ENCODE data around the gene SRMS. TPM values are rescaled to one million over a fixed set of nuclear protein-coding genes. Genes with fewer than 3 reads are reported as not detected.

SRMS gene
- total RNA-seq, 1 donor from 2014 or later, result not detected

DNA sequence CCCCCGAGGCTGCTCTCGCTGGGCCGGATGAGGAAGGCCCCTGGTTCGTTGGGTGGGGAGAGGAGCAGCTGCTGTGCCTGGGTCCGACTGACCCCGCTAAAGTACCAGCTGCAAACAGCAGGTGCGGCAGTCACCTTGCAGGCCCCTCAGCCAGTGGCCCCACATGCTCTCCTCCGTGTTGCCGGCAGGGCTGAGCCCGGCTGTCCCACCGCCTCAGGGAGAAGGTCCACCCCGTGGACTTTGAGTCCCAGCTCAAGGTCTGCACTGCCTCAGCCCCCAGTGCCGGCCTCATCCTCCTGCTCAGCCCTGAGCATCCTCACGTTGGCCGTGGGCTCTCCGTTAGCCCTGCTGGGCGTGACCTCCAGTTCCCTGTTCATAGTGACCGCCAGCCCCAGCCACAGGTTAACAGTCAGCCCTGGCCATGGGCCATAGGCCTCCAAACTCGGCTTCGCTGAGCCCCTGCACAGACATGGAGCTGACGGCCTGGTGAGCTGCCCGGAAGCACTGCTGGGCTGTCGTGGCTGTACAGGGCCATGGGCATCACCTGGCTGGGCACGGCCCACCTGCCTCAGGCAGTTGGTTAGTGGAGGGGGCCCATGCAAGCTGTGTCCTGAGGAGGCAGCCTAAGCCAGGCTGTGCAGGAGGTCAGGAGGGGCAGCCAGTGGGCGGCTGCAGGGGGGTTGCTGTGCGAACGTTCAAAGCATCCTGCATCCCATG, 3.1 kb downstream of the SRMS start:
- H3K36me3 ChIP-seq (ENCODE audit: control insufficient read depth in 3 of 3, insufficient read depth in 3 of 3, low read length in 3 of 3), result no peaks in the 10 kb centered on the region
- no peaks in the 10 kb centered on the region for H3K4me1 ChIP-seq (ENCODE audit: control insufficient read depth in 3 of 3, insufficient read depth in 3 of 3, low read length in 3 of 3)
- H3K27ac ChIP-seq (ENCODE audit: low read depth, low read length), result no peak overlapping the region
- no peak overlapping the region for H3K4me3 ChIP-seq (ENCODE audit: low read length in 3 of 3)
- no peaks in the 10 kb centered on the region for H3K9me3 ChIP-seq (ENCODE audit: control insufficient read depth in 3 of 3, low read length in 3 of 3)
- no peak overlapping the region for H3K9ac ChIP-seq (ENCODE audit: low read depth in 1 of 3, low read length in 3 of 3)
- peaks cover 29 to 59% (median 44%) of the 10 kb centered on the region in 3 donors for H3K27me3 ChIP-seq (ENCODE audit: control insufficient read depth in 3 of 3, insufficient read depth in 3 of 3, low read length in 3 of 3)

DNA sequence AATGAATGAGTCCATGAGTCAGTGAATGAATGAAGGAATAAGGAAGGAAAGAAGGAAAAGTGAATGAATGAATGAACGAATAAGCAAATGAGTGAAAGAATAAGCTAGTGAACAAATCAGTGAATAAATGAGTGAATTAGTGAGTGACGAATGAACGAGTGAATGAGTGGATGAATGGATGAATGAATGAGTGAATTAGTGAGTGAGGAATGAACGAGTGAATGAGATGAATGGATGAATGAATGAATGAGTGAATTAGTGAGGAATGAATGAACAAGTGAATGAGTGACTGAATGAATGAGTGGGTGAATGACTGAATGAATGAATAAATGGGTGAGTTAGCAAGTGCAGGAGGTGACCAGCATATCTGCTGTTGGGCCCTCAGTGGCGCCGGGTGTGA, 3.8 kb downstream of the SRMS start:
- H3K4me3 ChIP-seq (ENCODE audit: low read length in 3 of 3), result no peak overlapping the region
- no peaks in the 10 kb centered on the region for H3K9me3 ChIP-seq (ENCODE audit: control insufficient read depth in 3 of 3, low read length in 3 of 3)
- H3K27ac ChIP-seq (ENCODE audit: low read depth, low read length), result no peak overlapping the region
- no peaks in the 10 kb centered on the region for H3K36me3 ChIP-seq (ENCODE audit: control insufficient read depth in 3 of 3, insufficient read depth in 3 of 3, low read length in 3 of 3)
- peaks cover 27 to 55% (median 39%) of the 10 kb centered on the region in 3 donors for H3K27me3 ChIP-seq (ENCODE audit: control insufficient read depth in 3 of 3, insufficient read depth in 3 of 3, low read length in 3 of 3)
- no peak overlapping the region for H3K9ac ChIP-seq (ENCODE audit: low read depth in 1 of 3, low read length in 3 of 3)
- H3K4me1 ChIP-seq (ENCODE audit: control insufficient read depth in 3 of 3, insufficient read depth in 3 of 3, low read length in 3 of 3), result no peaks in the 10 kb centered on the region

DNA sequence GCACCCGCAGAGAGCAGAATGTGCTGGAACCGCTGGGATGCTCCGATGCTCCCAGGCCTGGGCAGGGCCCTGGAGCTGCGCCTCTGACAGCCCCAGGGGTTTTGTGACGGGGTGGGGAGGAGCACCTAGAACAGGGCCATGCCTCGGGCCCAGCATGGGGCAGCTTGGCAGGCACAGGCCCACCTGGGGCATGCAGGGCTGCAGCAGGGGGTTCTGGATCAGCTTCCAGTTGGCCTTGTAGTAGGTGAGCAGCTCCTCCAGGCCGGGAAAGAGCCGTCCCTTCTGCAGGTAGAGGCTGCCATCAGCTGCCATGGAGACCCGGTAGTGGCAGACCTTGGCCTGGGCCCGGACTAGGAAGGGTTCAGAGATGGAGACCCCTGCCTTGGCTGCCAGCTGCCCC, 4.4 kb downstream of the SRMS start:
- H3K9ac ChIP-seq (ENCODE audit: low read depth in 1 of 3, low read length in 3 of 3), result no peak overlapping the region
- no peaks in the 10 kb centered on the region for H3K36me3 ChIP-seq (ENCODE audit: control insufficient read depth in 3 of 3, insufficient read depth in 3 of 3, low read length in 3 of 3)
- H3K4me1 ChIP-seq (ENCODE audit: control insufficient read depth in 3 of 3, insufficient read depth in 3 of 3, low read length in 3 of 3), result no peaks in the 10 kb centered on the region
- peaks cover 21 to 49% (median 33%) of the 10 kb centered on the region in 3 donors for H3K27me3 ChIP-seq (ENCODE audit: control insufficient read depth in 3 of 3, insufficient read depth in 3 of 3, low read length in 3 of 3)
- no peaks in the 10 kb centered on the region for H3K9me3 ChIP-seq (ENCODE audit: control insufficient read depth in 3 of 3, low read length in 3 of 3)
- H3K4me3 ChIP-seq (ENCODE audit: low read length in 3 of 3), result no peak overlapping the region
- no peak overlapping the region for H3K27ac ChIP-seq (ENCODE audit: low read depth, low read length)

DNA sequence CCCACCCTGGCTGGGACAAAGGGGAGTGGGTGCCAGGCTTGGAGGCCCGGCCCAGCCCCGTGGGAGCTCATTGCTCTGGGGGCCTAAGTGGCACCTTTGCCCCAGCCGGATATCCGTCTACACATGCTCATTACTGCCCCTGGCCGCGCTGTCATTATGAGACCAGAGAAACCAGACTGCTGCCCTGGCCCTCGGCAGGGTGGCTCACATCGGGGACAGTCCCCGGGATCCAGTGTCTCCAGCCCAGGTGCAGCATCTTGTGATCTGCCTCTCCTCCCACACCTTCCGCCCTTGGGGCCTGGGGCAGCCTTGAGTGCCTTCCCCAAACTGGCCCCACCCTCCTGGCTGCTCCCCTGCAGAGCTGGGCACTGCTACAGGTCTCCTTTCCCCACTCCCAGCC, 4.9 kb downstream of the SRMS start:
- Histone ChIP-seq H3K4me1 (ENCODE audit: control insufficient read depth in 3 of 3, insufficient read depth in 3 of 3, low read length in 3 of 3) (peaks cover 0 to 4% (median 2%) of the 10 kb centered on the region in 3 donors), H3K4me3 (ENCODE audit: low read length in 3 of 3) (no peak overlapping the region), H3K36me3 (ENCODE audit: control insufficient read depth in 3 of 3, insufficient read depth in 3 of 3, low read length in 3 of 3) (no peaks in the 10 kb centered on the region), H3K9ac (ENCODE audit: low read depth in 1 of 3, low read length in 3 of 3) (no peak overlapping the region), H3K9me3 (ENCODE audit: control insufficient read depth in 3 of 3, low read length in 3 of 3) (no peaks in the 10 kb centered on the region), H3K27ac (ENCODE audit: low read depth, low read length) (no peak overlapping the region), H3K27me3 (ENCODE audit: control insufficient read depth in 3 of 3, insufficient read depth in 3 of 3, low read length in 3 of 3) (peaks cover 21 to 45% (median 29%) of the 10 kb centered on the region in 3 donors)

DNA sequence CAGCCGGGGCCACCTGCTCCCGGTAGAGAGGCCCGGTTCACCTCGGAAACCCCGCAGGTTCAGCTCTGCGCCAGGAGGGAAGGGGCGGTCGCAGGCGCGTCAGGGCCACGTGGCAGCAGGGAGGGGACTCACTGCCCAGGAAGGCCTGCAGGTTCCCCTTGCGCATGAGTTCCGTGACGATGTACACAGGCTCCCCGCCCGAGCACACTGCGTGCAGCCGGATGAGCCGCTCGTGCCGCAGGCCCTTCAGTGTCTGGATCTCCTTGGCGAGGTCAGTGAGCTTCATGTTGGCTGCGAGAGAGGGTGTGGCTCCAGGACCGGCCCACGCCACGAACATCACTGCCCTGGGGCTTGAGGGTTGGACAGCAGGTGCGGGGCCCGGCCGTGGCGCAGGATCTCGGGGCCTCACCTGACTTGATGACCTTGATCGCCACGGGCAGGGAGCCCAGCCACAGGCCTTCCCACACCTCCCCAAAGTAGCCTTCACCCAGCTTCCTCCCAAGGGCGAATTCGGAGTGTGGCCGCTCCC, 5.5 kb downstream of the SRMS start:
- H3K9me3 ChIP-seq (ENCODE audit: control insufficient read depth in 3 of 3, low read length in 3 of 3), result no peaks in the 10 kb centered on the region
- no peak overlapping the region for H3K27ac ChIP-seq (ENCODE audit: low read depth, low read length)
- H3K27me3 ChIP-seq (ENCODE audit: control insufficient read depth in 3 of 3, insufficient read depth in 3 of 3, low read length in 3 of 3), result peaks cover 18 to 44% (median 26%) of the 10 kb centered on the region in 3 donors
- peaks cover 0 to 10% (median 4%) of the 10 kb centered on the region in 3 donors for H3K4me1 ChIP-seq (ENCODE audit: control insufficient read depth in 3 of 3, insufficient read depth in 3 of 3, low read length in 3 of 3)
- no peak overlapping the region for H3K4me3 ChIP-seq (ENCODE audit: low read length in 3 of 3)
- H3K9ac ChIP-seq (ENCODE audit: low read depth in 1 of 3, low read length in 3 of 3), result no peak overlapping the region
- H3K36me3 ChIP-seq (ENCODE audit: control insufficient read depth in 3 of 3, insufficient read depth in 3 of 3, low read length in 3 of 3), result no peaks in the 10 kb centered on the region

DNA sequence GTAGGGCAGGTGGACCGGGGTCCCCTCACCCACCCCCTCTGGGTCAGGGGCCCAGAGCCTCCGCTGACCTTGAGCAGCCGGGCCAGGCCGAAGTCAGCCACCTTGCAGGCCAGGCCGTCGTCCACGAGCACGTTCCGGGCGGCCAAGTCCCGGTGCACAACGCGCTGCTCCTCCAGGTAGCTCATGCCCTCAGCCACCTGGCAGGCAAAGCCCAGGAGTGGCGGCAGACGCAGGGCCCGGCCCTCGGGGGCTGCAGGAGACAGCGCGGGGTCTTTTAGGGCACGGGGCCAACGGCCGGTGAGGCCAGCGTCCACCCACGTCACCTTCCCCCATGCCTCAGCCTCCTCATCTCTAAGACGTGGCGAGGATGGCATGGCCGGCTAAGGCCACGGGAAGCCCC, 6.2 kb downstream of the SRMS start:
- peaks cover 19 to 47% (median 28%) of the 10 kb centered on the region in 3 donors for H3K27me3 ChIP-seq (ENCODE audit: control insufficient read depth in 3 of 3, insufficient read depth in 3 of 3, low read length in 3 of 3)
- no peak overlapping the region for H3K4me3 ChIP-seq (ENCODE audit: low read length in 3 of 3)
- no peaks in the 10 kb centered on the region for H3K36me3 ChIP-seq (ENCODE audit: control insufficient read depth in 3 of 3, insufficient read depth in 3 of 3, low read length in 3 of 3)
- no peak overlapping the region for H3K27ac ChIP-seq (ENCODE audit: low read depth, low read length)
- no peak overlapping the region for H3K9ac ChIP-seq (ENCODE audit: low read depth in 1 of 3, low read length in 3 of 3)
- H3K9me3 ChIP-seq (ENCODE audit: control insufficient read depth in 3 of 3, low read length in 3 of 3), result no peaks in the 10 kb centered on the region
- peaks cover 0 to 17% (median 4%) of the 10 kb centered on the region in 3 donors for H3K4me1 ChIP-seq (ENCODE audit: control insufficient read depth in 3 of 3, insufficient read depth in 3 of 3, low read length in 3 of 3)

DNA sequence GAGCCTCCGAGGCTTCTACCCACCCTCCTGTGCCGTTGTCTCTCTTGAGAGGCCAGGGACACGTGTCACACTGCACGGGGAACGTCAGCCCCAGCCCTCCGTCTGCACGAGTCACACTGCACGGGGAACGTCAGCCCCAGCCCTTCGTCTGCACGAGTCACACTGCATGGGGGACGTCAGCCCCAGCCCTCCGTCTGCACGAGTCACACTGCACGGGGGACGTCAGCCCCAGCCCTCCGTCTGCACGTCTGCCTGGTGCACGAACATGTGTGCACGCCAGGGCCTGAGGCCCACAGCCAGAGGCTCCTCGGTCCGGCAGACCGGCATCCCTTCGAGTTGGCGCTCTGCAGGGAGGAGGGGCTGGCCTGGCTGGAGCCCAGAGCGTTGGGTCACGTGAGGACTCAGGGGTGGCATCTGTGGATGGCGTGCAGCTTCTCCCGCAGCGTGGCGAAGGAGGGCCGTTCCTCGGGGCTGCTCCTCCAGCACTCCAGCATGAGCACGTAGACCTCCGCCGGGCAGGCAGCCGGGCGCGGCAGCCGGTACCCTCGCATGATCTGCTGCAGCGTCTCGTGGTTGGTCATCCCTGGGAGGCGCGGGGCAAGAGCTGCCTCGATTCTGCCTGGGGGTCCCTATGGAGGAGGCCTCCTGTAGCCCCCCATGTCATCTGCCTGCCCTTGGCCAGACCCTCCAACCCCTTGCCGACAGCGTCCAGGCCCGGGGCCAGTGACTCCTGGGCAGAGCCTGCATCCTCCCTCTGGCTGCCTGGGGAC, 6.9 kb downstream of the SRMS start:
- H3K9me3 ChIP-seq (ENCODE audit: control insufficient read depth in 3 of 3, low read length in 3 of 3), result no peaks in the 10 kb centered on the region
- no peak overlapping the region for H3K9ac ChIP-seq (ENCODE audit: low read depth in 1 of 3, low read length in 3 of 3)
- peaks cover 0 to 20% (median 4%) of the 10 kb centered on the region in 3 donors for H3K4me1 ChIP-seq (ENCODE audit: control insufficient read depth in 3 of 3, insufficient read depth in 3 of 3, low read length in 3 of 3)
- peaks cover 15 to 45% (median 25%) of the 10 kb centered on the region in 3 donors for H3K27me3 ChIP-seq (ENCODE audit: control insufficient read depth in 3 of 3, insufficient read depth in 3 of 3, low read length in 3 of 3)
- no peak overlapping the region for H3K4me3 ChIP-seq (ENCODE audit: low read length in 3 of 3)
- H3K27ac ChIP-seq (ENCODE audit: low read depth, low read length), result no peak overlapping the region
- no peaks in the 10 kb centered on the region for H3K36me3 ChIP-seq (ENCODE audit: control insufficient read depth in 3 of 3, insufficient read depth in 3 of 3, low read length in 3 of 3)

DNA sequence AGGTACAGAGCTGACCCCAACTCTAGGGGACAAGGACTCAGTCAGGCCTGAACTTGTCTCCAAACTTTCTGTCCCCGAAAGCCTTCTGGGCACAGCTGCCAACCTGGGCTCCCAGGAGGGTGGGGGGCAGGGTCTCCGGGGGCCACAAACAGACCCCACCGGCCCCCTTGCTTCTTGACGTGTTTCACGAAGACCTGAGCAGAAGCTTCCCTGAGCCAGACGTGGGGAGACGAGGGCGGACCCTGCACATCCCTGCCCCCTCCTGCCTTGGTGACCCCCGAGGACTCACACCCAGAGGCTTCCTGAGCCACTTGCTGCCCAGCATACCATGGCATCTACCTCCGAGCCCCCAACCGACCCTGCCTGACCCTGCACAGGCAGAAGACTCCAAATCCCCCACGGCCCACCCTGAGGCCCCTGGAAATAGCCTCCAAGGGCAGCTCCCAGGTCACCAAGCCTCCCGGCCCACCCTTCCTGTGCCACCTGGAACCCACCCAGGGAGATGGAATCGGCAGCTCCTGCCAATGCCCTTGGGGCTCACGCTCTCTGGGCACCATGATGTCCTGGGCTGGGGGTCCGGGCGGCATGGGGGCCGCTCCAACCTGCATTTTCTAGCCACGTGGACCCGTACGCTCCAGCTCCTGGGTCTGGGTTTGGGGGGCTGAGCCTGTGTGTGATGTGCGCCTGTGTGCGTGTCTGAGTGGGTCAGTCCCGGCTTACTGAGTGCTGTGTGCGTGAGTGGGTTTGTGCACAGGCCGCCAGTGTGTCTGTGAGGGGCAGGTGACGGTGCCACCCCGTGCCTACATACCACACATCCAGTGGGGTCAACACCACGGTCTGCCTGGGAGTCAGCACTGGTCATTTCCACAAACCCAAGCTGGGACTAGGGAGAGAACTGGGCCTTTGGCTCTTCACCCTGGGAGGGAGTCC, 7.8 kb downstream of the SRMS start:
- Histone ChIP-seq H3K9ac (ENCODE audit: low read depth in 1 of 3, low read length in 3 of 3) (no peak overlapping the region), H3K27ac (ENCODE audit: low read depth, low read length) (no peak overlapping the region), H3K36me3 (ENCODE audit: control insufficient read depth in 3 of 3, insufficient read depth in 3 of 3, low read length in 3 of 3) (no peaks in the 10 kb centered on the region), H3K4me1 (ENCODE audit: control insufficient read depth in 3 of 3, insufficient read depth in 3 of 3, low read length in 3 of 3) (peaks cover 0 to 20% (median 9%) of the 10 kb centered on the region in 3 donors), H3K9me3 (ENCODE audit: control insufficient read depth in 3 of 3, low read length in 3 of 3) (no peaks in the 10 kb centered on the region), H3K27me3 (ENCODE audit: control insufficient read depth in 3 of 3, insufficient read depth in 3 of 3, low read length in 3 of 3) (peaks cover 13 to 45% (median 32%) of the 10 kb centered on the region in 3 donors), H3K4me3 (ENCODE audit: low read length in 3 of 3) (no peak overlapping the region)

DNA sequence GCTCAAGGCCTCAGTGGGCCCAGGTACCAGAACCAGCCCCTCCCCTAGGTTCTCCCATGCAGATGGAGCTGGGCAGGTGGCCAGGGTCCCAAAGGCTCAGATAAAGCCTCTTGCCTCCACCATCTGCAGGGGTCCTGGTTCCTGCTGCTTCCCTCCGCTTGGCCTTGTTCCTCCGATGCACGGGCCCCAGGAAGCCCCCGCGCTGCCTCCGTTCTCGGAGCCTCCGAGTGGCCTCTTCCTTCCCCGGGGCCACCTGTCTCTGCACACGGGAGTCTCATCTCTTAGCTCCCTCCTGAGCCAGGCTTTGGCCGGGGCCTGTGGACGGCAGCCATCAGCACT, 8.5 kb downstream of the SRMS start:
- Histone ChIP-seq H3K27me3 (ENCODE audit: control insufficient read depth in 3 of 3, insufficient read depth in 3 of 3, low read length in 3 of 3) (peaks cover 18 to 45% (median 38%) of the 10 kb centered on the region in 3 donors), H3K9ac (ENCODE audit: low read depth in 1 of 3, low read length in 3 of 3) (no peak overlapping the region), H3K36me3 (ENCODE audit: control insufficient read depth in 3 of 3, insufficient read depth in 3 of 3, low read length in 3 of 3) (no peaks in the 10 kb centered on the region), H3K4me3 (ENCODE audit: low read length in 3 of 3) (no peak overlapping the region), H3K27ac (ENCODE audit: low read depth, low read length) (no peak overlapping the region), H3K4me1 (ENCODE audit: control insufficient read depth in 3 of 3, insufficient read depth in 3 of 3, low read length in 3 of 3) (peaks cover 0 to 20% (median 9%) of the 10 kb centered on the region in 3 donors), H3K9me3 (ENCODE audit: control insufficient read depth in 3 of 3, low read length in 3 of 3) (no peaks in the 10 kb centered on the region)
